Breast epithelium (tissue), 3 donors: ENCODE measurements around the gene HOXC5.

Source experiments
- POLR2A ChIP-seq: fragments of 450-650 bp; IDR thresholded peaks from one replicate; pipeline ENCODE4 v1.6.1; 2016; ENCODE audit warnings: antibody characterized with exemption, mild to moderate bottlenecking, moderate library complexity
- POLR2AphosphoS5 ChIP-seq, 3 donors: sonication (generic); formaldehyde crosslinking; IDR thresholded peaks; one replicate each; pipeline ENCODE4 v1.6.1; 2017; ENCODE audit warnings: antibody characterized with exemption in 3 of 3
- TF ChIP-seq, protein P1 (sequence below), 3 donors: fragments of 450-650 bp; IDR thresholded peaks; one replicate each; pipeline ENCODE4 v1.5.1; 2016 to 2017; ENCODE audit warnings: antibody characterized with exemption in 3 of 3, mild to moderate bottlenecking in 3 of 3, moderate library complexity in 3 of 3

- TF ChIP-seq, protein P1, sequence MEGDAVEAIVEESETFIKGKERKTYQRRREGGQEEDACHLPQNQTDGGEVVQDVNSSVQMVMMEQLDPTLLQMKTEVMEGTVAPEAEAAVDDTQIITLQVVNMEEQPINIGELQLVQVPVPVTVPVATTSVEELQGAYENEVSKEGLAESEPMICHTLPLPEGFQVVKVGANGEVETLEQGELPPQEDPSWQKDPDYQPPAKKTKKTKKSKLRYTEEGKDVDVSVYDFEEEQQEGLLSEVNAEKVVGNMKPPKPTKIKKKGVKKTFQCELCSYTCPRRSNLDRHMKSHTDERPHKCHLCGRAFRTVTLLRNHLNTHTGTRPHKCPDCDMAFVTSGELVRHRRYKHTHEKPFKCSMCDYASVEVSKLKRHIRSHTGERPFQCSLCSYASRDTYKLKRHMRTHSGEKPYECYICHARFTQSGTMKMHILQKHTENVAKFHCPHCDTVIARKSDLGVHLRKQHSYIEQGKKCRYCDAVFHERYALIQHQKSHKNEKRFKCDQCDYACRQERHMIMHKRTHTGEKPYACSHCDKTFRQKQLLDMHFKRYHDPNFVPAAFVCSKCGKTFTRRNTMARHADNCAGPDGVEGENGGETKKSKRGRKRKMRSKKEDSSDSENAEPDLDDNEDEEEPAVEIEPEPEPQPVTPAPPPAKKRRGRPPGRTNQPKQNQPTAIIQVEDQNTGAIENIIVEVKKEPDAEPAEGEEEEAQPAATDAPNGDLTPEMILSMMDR (IDR thresholded peaks at IDR 0.05), result no peak
- no peak for TF ChIP-seq POLR2AphosphoS5 (IDR thresholded peaks at IDR 0.05)
- no peak for TF ChIP-seq POLR2A
Measured at GRCh38 chr12:54051874-54052437, 19.1 kb downstream of the HOXC5 start.
